ENCODE results near the gene PLPP4.

PLPP4 gene

GRCh38 chr10:120506674-120507073 is 49.6 kb downstream of the PLPP4 start:
- Histone ChIP-seq H3K79me2 (ENCODE audit: low read length) (no peaks in the 10 kb centered on the region), H3K27me3 (ENCODE audit: low read depth, low read length) (no peaks in the 10 kb centered on the region), H3K9me3 (ENCODE audit: insufficient read depth, low read length) (no peaks in the 10 kb centered on the region), H4K20me1 (ENCODE audit: insufficient read depth, low read length) (no peaks in the 10 kb centered on the region), H3K36me3 (replicated peaks; ENCODE audit: low read depth, low read length) (peaks cover 14% of the 10 kb centered on the region), H3K4me2 (ENCODE audit: low read length) (no peak overlapping the region), H3K9ac (ENCODE audit: low read length) (no peak overlapping the region), H3K4me3 (ENCODE audit: low read length) (no peak overlapping the region), H3K4me1 (ENCODE audit: low read length) (peaks cover 28% of the 10 kb centered on the region), H3K27ac (ENCODE audit: low read length) (no peak overlapping the region), H2AFZ (ENCODE audit: low read depth, low read length) (no peak overlapping the region)
- TF ChIP-seq EZH2phosphoT487 (IDR thresholded peaks at IDR 0.05; ENCODE audit: low read depth) = no peak
- TF ChIP-seq, protein P1, sequence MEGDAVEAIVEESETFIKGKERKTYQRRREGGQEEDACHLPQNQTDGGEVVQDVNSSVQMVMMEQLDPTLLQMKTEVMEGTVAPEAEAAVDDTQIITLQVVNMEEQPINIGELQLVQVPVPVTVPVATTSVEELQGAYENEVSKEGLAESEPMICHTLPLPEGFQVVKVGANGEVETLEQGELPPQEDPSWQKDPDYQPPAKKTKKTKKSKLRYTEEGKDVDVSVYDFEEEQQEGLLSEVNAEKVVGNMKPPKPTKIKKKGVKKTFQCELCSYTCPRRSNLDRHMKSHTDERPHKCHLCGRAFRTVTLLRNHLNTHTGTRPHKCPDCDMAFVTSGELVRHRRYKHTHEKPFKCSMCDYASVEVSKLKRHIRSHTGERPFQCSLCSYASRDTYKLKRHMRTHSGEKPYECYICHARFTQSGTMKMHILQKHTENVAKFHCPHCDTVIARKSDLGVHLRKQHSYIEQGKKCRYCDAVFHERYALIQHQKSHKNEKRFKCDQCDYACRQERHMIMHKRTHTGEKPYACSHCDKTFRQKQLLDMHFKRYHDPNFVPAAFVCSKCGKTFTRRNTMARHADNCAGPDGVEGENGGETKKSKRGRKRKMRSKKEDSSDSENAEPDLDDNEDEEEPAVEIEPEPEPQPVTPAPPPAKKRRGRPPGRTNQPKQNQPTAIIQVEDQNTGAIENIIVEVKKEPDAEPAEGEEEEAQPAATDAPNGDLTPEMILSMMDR (IDR thresholded peaks at IDR 0.05; ENCODE audit: low read depth, low read length) = no peak

- H3K27me3 ChIP-seq (ENCODE audit: low read depth, low read length) = no peaks in the 10 kb centered on the region
- H3K4me1 ChIP-seq (ENCODE audit: low read length) = peaks cover 28% of the 10 kb centered on the region
- H2AFZ ChIP-seq (ENCODE audit: low read depth, low read length) = no peak overlapping the region
- no peaks in the 10 kb centered on the region for H4K20me1 ChIP-seq (ENCODE audit: insufficient read depth, low read length)
- no peak overlapping the region for H3K27ac ChIP-seq (ENCODE audit: low read length)
- H3K9ac ChIP-seq (ENCODE audit: low read length) = no peak overlapping the region
- H3K36me3 ChIP-seq (replicated peaks; ENCODE audit: low read depth, low read length) = peaks cover 14% of the 10 kb centered on the region
- no peaks in the 10 kb centered on the region for H3K9me3 ChIP-seq (ENCODE audit: insufficient read depth, low read length)
- TF ChIP-seq EZH2phosphoT487 (IDR thresholded peaks at IDR 0.05; ENCODE audit: low read depth) = no peak
- TF ChIP-seq, protein P1 (IDR thresholded peaks at IDR 0.05; ENCODE audit: low read depth, low read length) = no peak
- no peaks in the 10 kb centered on the region for H3K79me2 ChIP-seq (ENCODE audit: low read length)
- no peak overlapping the region for H3K4me3 ChIP-seq (ENCODE audit: low read length)
- H3K4me2 ChIP-seq (ENCODE audit: low read length) = no peak overlapping the region
These were observed 50.1 kb downstream of the PLPP4 start for GRCh38 chr10:120507175-120507574.

- Histone ChIP-seq H4K20me1 (ENCODE audit: insufficient read depth, low read length) (no peaks in the 10 kb centered on the region), H3K79me2 (ENCODE audit: low read length) (no peaks in the 10 kb centered on the region), H3K4me1 (ENCODE audit: low read length) (peaks cover 28% of the 10 kb centered on the region), H2AFZ (ENCODE audit: low read depth, low read length) (no peak overlapping the region), H3K9ac (ENCODE audit: low read length) (no peak overlapping the region), H3K9me3 (ENCODE audit: insufficient read depth, low read length) (no peaks in the 10 kb centered on the region), H3K36me3 (replicated peaks; ENCODE audit: low read depth, low read length) (peaks cover 14% of the 10 kb centered on the region), H3K4me3 (ENCODE audit: low read length) (no peak overlapping the region), H3K27ac (ENCODE audit: low read length) (no peak overlapping the region), H3K27me3 (ENCODE audit: low read depth, low read length) (no peaks in the 10 kb centered on the region), H3K4me2 (ENCODE audit: low read length) (no peak overlapping the region)
- no peak for TF ChIP-seq EZH2phosphoT487 (IDR thresholded peaks at IDR 0.05; ENCODE audit: low read depth)
- TF ChIP-seq, protein P1 (IDR thresholded peaks at IDR 0.05; ENCODE audit: low read depth, low read length) = no peak
These were observed 50.6 kb downstream of the PLPP4 start for GRCh38 chr10:120507651-120508050.

- H3K36me3 ChIP-seq (replicated peaks; ENCODE audit: low read depth, low read length) = peaks cover 11% of the 10 kb centered on the region
- H3K9ac ChIP-seq (ENCODE audit: low read length) = no peak overlapping the region
- H3K4me3 ChIP-seq (ENCODE audit: low read length) = no peak overlapping the region
- no peaks in the 10 kb centered on the region for H4K20me1 ChIP-seq (ENCODE audit: insufficient read depth, low read length)
- H3K9me3 ChIP-seq (ENCODE audit: insufficient read depth, low read length) = no peaks in the 10 kb centered on the region
- no peak overlapping the region for H3K27ac ChIP-seq (ENCODE audit: low read length)
- 0 out of 2 replicates have a peak overlapping the region, but pooled peaks have one; percentile 12 for H3K4me2 ChIP-seq (ENCODE audit: low read length)
- peaks cover 26% of the 10 kb centered on the region for H3K4me1 ChIP-seq (ENCODE audit: low read length)
- H3K79me2 ChIP-seq (ENCODE audit: low read length) = no peaks in the 10 kb centered on the region
- no peaks in the 10 kb centered on the region for H3K27me3 ChIP-seq (ENCODE audit: low read depth, low read length)
- no peak overlapping the region for H2AFZ ChIP-seq (ENCODE audit: low read depth, low read length)
- TF ChIP-seq EZH2phosphoT487 (IDR thresholded peaks at IDR 0.05; ENCODE audit: low read depth) = no peak
- TF ChIP-seq, protein P1 (IDR thresholded peaks at IDR 0.05; ENCODE audit: low read depth, low read length) = no peak
These were observed 51.4 kb downstream of the PLPP4 start for GRCh38 chr10:120508393-120508792.

Measured in OCI-LY3 (cell line).